ENCODE results near the gene THAP7.

GRCh38 chr22:20960609-20961008 is 41.3 kb downstream of the THAP7 start:
- TF ChIP-seq ZNF274 (IDR thresholded peaks at IDR 0.05; ENCODE audit: low read depth, low read length) = no peak
- TF ChIP-seq SUZ12 (IDR thresholded peaks at IDR 0.05; ENCODE audit: extremely low read depth, insufficient read depth, insufficient read length) = no peak
- TF ChIP-seq YY1 (IDR thresholded peaks at IDR 0.05; ENCODE audit: insufficient read depth, insufficient read length) = no peak
